Dermis microvascular lymphatic vessel endothelial cell (primary cell): ENCODE measurements around the gene RPL10. TPM values are rescaled to one million over a fixed set of nuclear protein-coding genes. Genes with fewer than 3 reads are reported as not detected.

ENCODE experiments used
- DNase-seq, 2 donors: peaks; one replicate each; pipeline versions ENCODE4 v3.0.0 to v3.0.0-alpha.2; 2010; ENCODE audit warnings: low read depth in 2 of 2
- total RNA-seq: library from RNA; depleted of rRNA; stranded (reverse); fragments of >200 nt; gene quantifications from 2 replicates; pipeline ENCODE4 v1.2.1, GENCODE V29; 2014

RPL10 gene
- total RNA-seq, 1 donor from 2014 or later, result 2,372 TPM

GRCh38 chrX:154362085-154362742 is 36.0 kb upstream of the RPL10 start:
- no peak for DNase-seq

- no peak for DNase-seq
Observed at GRCh38 chrX:154363706-154364439, 34.3 kb upstream of the RPL10 start.

GRCh38 chrX:154365052-154365600 is 33.1 kb upstream of the RPL10 start:
- no peak for DNase-seq

- DNase-seq, result no peak
Observed at GRCh38 chrX:154365997-154366665, 32.0 kb upstream of the RPL10 start.

GRCh38 chrX:154366666-154367055 is 31.5 kb upstream of the RPL10 start:
- no peak for DNase-seq

GRCh38 chrX:154367474-154368308 is 30.5 kb upstream of the RPL10 start:
- no peak for DNase-seq

- DNase-seq, result peak; percentile 36 to 83
Observed at GRCh38 chrX:154368630-154369448, 29.3 kb upstream of the RPL10 start.

GRCh38 chrX:154369449-154370299 is 28.5 kb upstream of the RPL10 start:
- peak; percentile 87 to 94 for DNase-seq

GRCh38 chrX:154370300-154371016 is 27.7 kb upstream of the RPL10 start:
- peak; percentile 33 to 42 for DNase-seq

GRCh38 chrX:154371017-154371788 is 27.0 kb upstream of the RPL10 start:
- peak; percentile 75 to 93 for DNase-seq

GRCh38 chrX:154371789-154372300 is 26.3 kb upstream of the RPL10 start:
- DNase-seq, result no peak

GRCh38 chrX:154372612-154373022 is 25.6 kb upstream of the RPL10 start:
- no peak for DNase-seq

GRCh38 chrX:154373340-154374306 is 24.6 kb upstream of the RPL10 start:
- peak; percentile 33 to 66 for DNase-seq

GRCh38 chrX:154374313-154375155 is 23.6 kb upstream of the RPL10 start, which contains the start of gene FLNA:
Gene FLNA, minus strand, starts transcription at chrX:154374634. Its CDS starts 3,389 bp downstream, at chrX:154371245.
- DNase-seq, result peak in 1 of 2 donors; percentile 29

GRCh38 chrX:154375156-154375504 is 23.0 kb upstream of the RPL10 start:
- no peak for DNase-seq

- no peak for DNase-seq
Observed at GRCh38 chrX:154376774-154377173, 21.4 kb upstream of the RPL10 start.
